ENCODE measurements around the gene PLAGL2. TPM values are rescaled to one million over a fixed set of nuclear protein-coding genes. Genes with fewer than 3 reads are reported as not detected.

Gene PLAGL2
- total and polyA plus RNA-seq, 9 of the 15 experiments (the other 6 are each of a cell fraction or from before 2014, with no cell fraction given): 3.1 to 24.3 (median 6.4) TPM

- TF ChIP-seq NCOA6 (IDR thresholded peaks at IDR 0.05): no peak
- TF ChIP-seq NR4A1 (CRISPR knock-in tag; IDR thresholded peaks at IDR 0.05): no peak
- peak; percentile 94 for TF ChIP-seq NR4A1 (tag; IDR thresholded peaks at IDR 0.05)
- TF ChIP-seq ZNF592 (IDR thresholded peaks at IDR 0.05): peak; percentile 94
- TF ChIP-seq HDAC2 (IDR thresholded peaks at IDR 0.05): peak; percentile 73
- TF ChIP-seq HMG20B (CRISPR knock-in tag; IDR thresholded peaks at IDR 0.05): no peak
- TF ChIP-seq ZBTB9 (CRISPR knock-in tag; IDR thresholded peaks at IDR 0.05): peak; percentile 47; the same call in 1 of the 2 replicates
- no peak for TF ChIP-seq ZNF3 (CRISPR knock-in tag; IDR thresholded peaks at IDR 0.05)
- no peak for TF ChIP-seq PTRF (tag; IDR thresholded peaks at IDR 0.05)
- no peak for TF ChIP-seq ZNF740 (CRISPR knock-in tag; IDR thresholded peaks at IDR 0.05)
- TF ChIP-seq ZNF740 (tag; IDR thresholded peaks at IDR 0.05): no peak
- no peak for TF ChIP-seq ZC3H11A (IDR thresholded peaks at IDR 0.05; ENCODE audit: low read depth, low read length)
- TF ChIP-seq YY1 (IDR thresholded peaks at IDR 0.05; ENCODE audit: borderline replicate concordance in 1 of 3, control insufficient read depth in 1 of 3, extremely low read depth in 1 of 3, insufficient read depth in 3 of 3, insufficient read length in 1 of 3, insufficient replicate concordance in 2 of 3, low read depth in 1 of 3, low read length in 2 of 3): no peak
- no peak for TF ChIP-seq SETDB1 (IDR thresholded peaks at IDR 0.05; ENCODE audit: low read length)
- peak; percentile 49 for TF ChIP-seq GABPA (tag; conservative IDR thresholded peaks at IDR 0.05; ENCODE audit: low read depth)
- TF ChIP-seq ZC3H8 (IDR thresholded peaks at IDR 0.05): no peak
- TF ChIP-seq NFATC3 (IDR thresholded peaks at IDR 0.05): no peak
- no peak for TF ChIP-seq CHD4 (IDR thresholded peaks at IDR 0.05; ENCODE audit: insufficient read depth, insufficient replicate concordance, low read depth, low read length, poor library complexity, severe bottlenecking)
- TF ChIP-seq L3MBTL2 (IDR thresholded peaks at IDR 0.05): peak; percentile 63; the same call in 1 of the 2 replicates
- TF ChIP-seq PRPF4 (IDR thresholded peaks at IDR 0.05; ENCODE audit: insufficient read depth, low read depth, low read length, poor library complexity, severe bottlenecking): no peak
- no peak for TF ChIP-seq KLF1 (tag; IDR thresholded peaks at IDR 0.05)
- TF ChIP-seq RBFOX2 (IDR thresholded peaks at IDR 0.05; ENCODE audit: low read depth, low read length): 0 out of 2 replicates have a peak, but pooled peaks have one; percentile 19
Measured at GRCh38 chr20:32159766-32160221, 47.7 kb downstream of the PLAGL2 start (continued).
